Heart right ventricle (tissue), 16 donors: ENCODE data around the gene KCNQ5. TPM values are rescaled to one million over a fixed set of nuclear protein-coding genes. Genes with fewer than 3 reads are reported as not detected.

ENCODE experiments used
- ATAC-seq, 8 donors: fragments of 200-7000 bp; cut with Tn5 transposase; one replicate each; pipeline ENCODE4 v1.9.1; 2020; ENCODE audit warnings: mild to moderate bottlenecking in 8 of 8, moderate library complexity in 8 of 8, moderate number of reproducible peaks in 1 of 8
- DNase-seq, 2 donors: peaks; one replicate each; pipeline ENCODE4 v3.0.0-alpha.2; 2020
- H3K27ac ChIP-seq, 10 donors: fragments of 200-600 bp; sonication (generic) in 2 of 10; one replicate each; pipeline versions ENCODE4 v1.5.0 to v1.8.0; 2020 to 2022; ENCODE audit warnings: mild to moderate bottlenecking in 3 of 10
- H3K27me3 ChIP-seq, 7 donors: fragments of 200-600 bp; one replicate each; pipeline ENCODE4 v1.8.0; 2021 to 2022; ENCODE audit warnings: mild to moderate bottlenecking in 2 of 7
- H3K36me3 ChIP-seq, 9 donors: fragments of 200-600 bp; sonication (generic) in 1 of 9; one replicate each; pipeline versions ENCODE4 v1.5.0 to v1.8.0; 2020 to 2022; ENCODE audit warnings: mild to moderate bottlenecking in 2 of 9
- H3K4me1 ChIP-seq, 9 donors: fragments of 200-600 bp; sonication (generic) in 1 of 9; one replicate each; pipeline versions ENCODE4 v1.5.0 to v1.8.0; 2020 to 2022; ENCODE audit warnings: mild to moderate bottlenecking in 4 of 9
- H3K4me3 ChIP-seq, 10 donors: fragments of 200-600 bp; sonication (generic) in 2 of 10; one replicate each; pipeline versions ENCODE4 v1.5.0 to v1.8.0; 2020 to 2022; ENCODE audit warnings: mild to moderate bottlenecking in 7 of 10, moderate library complexity in 2 of 10
- H3K9me3 ChIP-seq, 11 donors: fragments of 200-600 bp in 10 of 11; sonication (generic) in 2 of 11; one replicate each; pipeline versions ENCODE4 v1.5.0 to v1.8.0; 2013 to 2022; ENCODE audit warnings: mild to moderate bottlenecking in 2 of 11, control low read depth in 1 of 11, moderate library complexity in 1 of 11
- CTCF ChIP-seq, 9 donors: fragments of 200-600 bp; sonication (generic) in 2 of 9; IDR thresholded peaks; one replicate each; pipeline versions ENCODE4 v1.5.0 to v1.8.0; 2021 to 2022; ENCODE audit warnings: antibody characterized with exemption in 9 of 9, mild to moderate bottlenecking in 5 of 9, moderate library complexity in 1 of 9
- WGBS, 2 donors: extraction: QIAGEN DNeasy Blood & Tissue Kit; methylation state at CpG; one replicate each; pipeline ENCODE4 v1.1.7; 2013; ENCODE audit warnings: inconsistent platforms in 1 of 2; 5-methylcytosine and 5-hydroxymethylcytosine counted together
- intact Hi-C, 10 donors: fragments of 100-400 bp; cut with DNase I; formaldehyde crosslinking; loops; one replicate each; pipeline versions ENCODE4 v1.11.1 to v1.14.2; 2022
- polyA plus RNA-seq, 2 donors: library from polyadenylated mRNA; stranded (reverse); fragments of 200-250 nt; gene quantifications; one replicate each; pipeline ENCODE4 v1.2.3, GENCODE V29; 2013
- total RNA-seq, 10 donors: library from RNA; stranded (reverse); fragmentation: NEBNext Ultra II Directional in 3 of 10; extraction: Animal tissue kit (Norgen Biotek cat#: 25700) in 3 of 10; gene quantifications; one replicate each; pipeline versions ENCODE4 v1.2.1 to v1.2.4, GENCODE V29; 2021 to 2023
- donor health status: Arrhythmogenic right ventricular cardiomyopathy.
- donor health status: ischemic (EF 13 %, LVEDD 7.1; RV severe dilation, severe dysfunction).
- donor health status: healthy with polysubstance abuse.
- donor health status: DM: no; HTN: yes; CAD: no.
- donor health status: DM: no; HTN: no; CAD: no.
- donor health status: ischemic (EF 25% LVEDD 6.9; RV normal size, moderate dysfunction).
- donor health status: ischemic (EF 25% LVEDD 5.7; RV mildly dilated, moderate dysfunction).
- donor health status: healthy.
- donor health status: DM: yes; HTN: yes; CAD: no.
- donor health status: Ischemic cardiomyopathy.
- donor health status: ischemic (EF 35%, LVEDD 5.7; RV mildly dilated, moderate dysfunction).
- donor health status: nonischemic (EF 11% LVEDD 7.7; RV severe dilation, severe dysfunction).
- donor health status: DM: yes; HTN: yes; CAD: no.
- donor health status: PGD.
- donor health status: ischemic (EF 29% LVEDD 5.4; RV normal size, mild dysfunction).
- donor health status: nonischemic (EF 23%, LVEDD 6.1; RV moderate dilation, normal function).

Gene KCNQ5
- total and polyA plus RNA-seq, 12 donors: under 0.01 to 0.15 (median 0.12) TPM; not detected in 9

GRCh38 chr6:72810571-72811280 is 188.9 kb downstream of the KCNQ5 start:
- WGBS, 2 donors: 82 to 89% methylated on average over 4 of the region's 4 CpGs

GRCh38 chr6:72811971-72812421 is 190.1 kb downstream of the KCNQ5 start:
- Histone ChIP-seq H3K9me3 (no peaks in the 10 kb centered on the region), H3K4me3 (no peak overlapping the region), H3K27me3 (no peaks in the 10 kb centered on the region), H3K27ac (no peak overlapping the region), H3K4me1 (no peaks in the 10 kb centered on the region), H3K36me3 (no peaks in the 10 kb centered on the region)
- no peak for TF ChIP-seq CTCF (IDR thresholded peaks at IDR 0.05)
- WGBS, 2 donors: 37 to 45% methylated on average over 6 of the region's 6 CpGs
- no peak for ATAC-seq
- intact Hi-C loops: no loop called here
- DNase-seq: no peak

More at GRCh38 chr6:72810571-72811280, 188.9 kb downstream of the KCNQ5 start:
- Histone ChIP-seq H3K4me3 (no peak overlapping the region), H3K27ac (no peak overlapping the region), H3K36me3 (no peaks in the 10 kb centered on the region), H3K9me3 (no peaks in the 10 kb centered on the region), H3K27me3 (no peaks in the 10 kb centered on the region), H3K4me1 (no peaks in the 10 kb centered on the region)
- TF ChIP-seq CTCF (IDR thresholded peaks at IDR 0.05): no peak
- ATAC-seq: no peak
- intact Hi-C loops: no loop called here
- no peak for DNase-seq

- Histone ChIP-seq H3K4me3 (no peak overlapping the region), H3K27me3 (no peaks in the 10 kb centered on the region), H3K4me1 (no peaks in the 10 kb centered on the region), H3K9me3 (no peaks in the 10 kb centered on the region), H3K36me3 (no peaks in the 10 kb centered on the region), H3K27ac (no peak overlapping the region)
- ATAC-seq: no peak
- intact Hi-C loops: no loop called here
- DNase-seq: no peak
- WGBS, 2 donors: 75 to 89% methylated on average over 7 of the region's 7 CpGs
- TF ChIP-seq CTCF (IDR thresholded peaks at IDR 0.05): no peak
These were observed 192.1 kb downstream of the KCNQ5 start for GRCh38 chr6:72813807-72814596.

- Histone ChIP-seq H3K36me3 (no peaks in the 10 kb centered on the region), H3K27ac (no peak overlapping the region), H3K27me3 (no peaks in the 10 kb centered on the region), H3K9me3 (no peaks in the 10 kb centered on the region), H3K4me1 (no peaks in the 10 kb centered on the region), H3K4me3 (no peak overlapping the region)
- DNase-seq: no peak
- ATAC-seq: no peak
- TF ChIP-seq CTCF (IDR thresholded peaks at IDR 0.05): no peak
- intact Hi-C loops: no loop called here
- WGBS, 2 donors: 97 to 100% methylated on average over 1 of the region's 1 CpG
These were observed 194.2 kb downstream of the KCNQ5 start for GRCh38 chr6:72816022-72816421.
